IMR-90 (cell line): ENCODE results near the gene NFIA. TPM values are rescaled to one million over a fixed set of nuclear protein-coding genes. Genes with fewer than 3 reads are reported as not detected.

Experiments used
- ATAC-seq: fragments of 200-7000 bp; cut with Tn5 transposase; 2 replicates; pipeline ENCODE4 v1.9.1; 2020; ENCODE audit warnings: low read depth, mild to moderate bottlenecking, moderate library complexity
- BruUV-seq: library from RNA; stranded (reverse); fragments of 400-500 nt; replicated peaks from 2 replicates; lab custom pipeline; 2021; lab: Mats Ljungman, UMichigan
- CTCF ChIA-PET: fragments of 300-600 bp; formaldehyde crosslinking; extraction: SDS; loops from one replicate; lab custom pipeline; 2021; ENCODE audit warnings: antibody characterized with exemption; lab: Yijun Ruan, JAX
- POLR2A ChIA-PET: fragments of 300-600 bp; sonication (Branson Sonifier 250); formaldehyde crosslinking; loops from one replicate; lab custom pipeline; 2022; ENCODE audit warnings: antibody characterized with exemption; ENCODE audit not compliant: unreplicated experiment; lab: Charles Lee
- DNase-seq: peaks from one replicate; pipeline ENCODE4 v3.0.0; 2013
- H2AFZ ChIP-seq: replicated peaks from 2 replicates; pipeline ENCODE3; 2013; ENCODE audit warnings: low read length, mild to moderate bottlenecking; ENCODE audit not compliant: poor library complexity
- H2AK5ac ChIP-seq: 2 replicates; pipeline ENCODE4 v1.6.1; 2013; ENCODE audit warnings: low read depth, low read length, inconsistent platforms
- H2AK9ac ChIP-seq: replicated peaks from 2 replicates; pipeline ENCODE3; 2013; ENCODE audit warnings: mild to moderate bottlenecking, low read depth, low read length, moderate library complexity; ENCODE audit not compliant: poor library complexity
- H2BK120ac ChIP-seq: 2 replicates; pipeline ENCODE4 v1.6.1; 2013; ENCODE audit warnings: low read depth, low read length, inconsistent platforms
- H2BK15ac ChIP-seq: 3 replicates; pipeline ENCODE4 v1.6.1; 2013; ENCODE audit warnings: low read depth, low read length, inconsistent platforms
- H2BK20ac ChIP-seq: 2 replicates; pipeline ENCODE4 v1.6.1; 2013; ENCODE audit warnings: low read depth, mild to moderate bottlenecking, inconsistent platforms, low read length, moderate library complexity
- H2BK5ac ChIP-seq: 2 replicates; pipeline ENCODE4 v1.6.1; 2013; ENCODE audit warnings: mild to moderate bottlenecking, low read depth, low read length, inconsistent platforms; ENCODE audit not compliant: poor library complexity, severe bottlenecking
- H3K14ac ChIP-seq: replicated peaks from 2 replicates; pipeline ENCODE4 v1.6.1; 2013; ENCODE audit warnings: low read depth, low read length, inconsistent platforms
- H3K18ac ChIP-seq: 2 replicates; pipeline ENCODE4 v1.6.1; 2013; ENCODE audit warnings: low read depth, low read length, control low read depth
- H3K23ac ChIP-seq: 2 replicates; pipeline ENCODE4 v1.6.1; 2013; ENCODE audit warnings: low read depth, low read length, inconsistent platforms
- H3K27ac ChIP-seq: 2 replicates; pipeline ENCODE4 v1.5.1; 2013; ENCODE audit warnings: mild to moderate bottlenecking, control low read depth, low read length; ENCODE audit not compliant: insufficient read depth
- H3K27me3 ChIP-seq: 2 replicates; pipeline ENCODE4 v1.6.1; 2013; ENCODE audit warnings: low read length; ENCODE audit not compliant: control insufficient read depth, insufficient read depth
- H3K36me3 ChIP-seq: 2 replicates; pipeline ENCODE4 v1.6.1; 2013; ENCODE audit warnings: low read length, mixed read lengths; ENCODE audit not compliant: control insufficient read depth, insufficient read depth
- H3K4ac ChIP-seq: 2 replicates; pipeline ENCODE4 v1.6.1; 2013; ENCODE audit warnings: low read depth, low read length, inconsistent platforms
- H3K4me1 ChIP-seq: 2 replicates; pipeline ENCODE4 v1.6.1; 2013; ENCODE audit warnings: low read length, mixed read lengths; ENCODE audit not compliant: control insufficient read depth, insufficient read depth
- H3K4me2 ChIP-seq: 2 replicates; pipeline ENCODE4 v1.6.1; 2013; ENCODE audit warnings: low read depth, mild to moderate bottlenecking, control low read depth, low read length, moderate library complexity
- H3K4me3 ChIP-seq: 2 replicates; pipeline ENCODE4 v1.5.1; 2013; ENCODE audit warnings: low read depth, mild to moderate bottlenecking, control low read depth, low read length, moderate library complexity; ENCODE audit not compliant: insufficient read depth
- H3K56ac ChIP-seq: 2 replicates; pipeline ENCODE4 v1.6.1; 2013; ENCODE audit warnings: low read length, inconsistent platforms; ENCODE audit not compliant: insufficient read depth; ENCODE audit errors: extremely low read depth
- H3K79me1 ChIP-seq, 2 experiments: 2 replicates each; pipeline ENCODE4 v1.6.1; 2013; ENCODE audit warnings: low read length in 2 of 2, inconsistent platforms in 1 of 2, low read depth in 1 of 2
- H3K9ac ChIP-seq: 2 replicates; pipeline ENCODE4 v1.6.1; 2013; ENCODE audit warnings: low read depth, low read length, control low read depth
- H3K9me1 ChIP-seq: 2 replicates; pipeline ENCODE4 v1.6.1; 2013; ENCODE audit warnings: low read length, inconsistent platforms; ENCODE audit not compliant: insufficient read depth
- H3K9me3 ChIP-seq: 2 replicates; pipeline ENCODE4 v1.6.1; 2013; ENCODE audit warnings: low read length; ENCODE audit not compliant: control insufficient read depth, insufficient read depth
- H4K20me1 ChIP-seq: 2 replicates; pipeline ENCODE4 v1.6.1; 2013; ENCODE audit warnings: low read length, inconsistent platforms; ENCODE audit not compliant: insufficient read depth
- H4K5ac ChIP-seq: 2 replicates; pipeline ENCODE4 v1.6.1; 2013; ENCODE audit warnings: mild to moderate bottlenecking, low read depth, low read length, control low read depth
- H4K8ac ChIP-seq, 2 experiments: 2 replicates each; pipeline ENCODE4 v1.6.1; 2013; ENCODE audit warnings: low read depth in 2 of 2, low read length in 2 of 2, control low read depth in 1 of 2, inconsistent platforms in 1 of 2
- H4K91ac ChIP-seq: 2 replicates; pipeline ENCODE4 v1.6.1; 2013; ENCODE audit warnings: low read depth, low read length, inconsistent platforms; ENCODE audit not compliant: insufficient read depth
- BHLHE40 ChIP-seq: fragments of 150-350 bp; IDR thresholded peaks from 2 replicates; pipeline ENCODE4 v1.6.1; 2016; ENCODE audit warnings: mild to moderate bottlenecking, low read depth, low read length
- MXI1 ChIP-seq: IDR thresholded peaks from 2 replicates; pipeline ENCODE4 v1.6.1; 2012; ENCODE audit warnings: low read depth, mild to moderate bottlenecking, low read length, moderate library complexity, borderline replicate concordance
- whole genome bisulfite sequencing, 2 experiments: methylation state at CpG; one replicate each; pipeline versions ENCODE4 v1.1.5 to v1.1.7; 2013; ENCODE audit warnings: missing lambda C conversion rate in 2 of 2; ENCODE audit not compliant: insufficient read length in 1 of 2; ENCODE audit errors: extremely low coverage in 2 of 2; 5-methylcytosine and 5-hydroxymethylcytosine counted together
- dilution Hi-C: fragments of 300-500 bp; cut with HindIII; formaldehyde crosslinking; loops from one replicate; pipeline ENCODE4 v1.14.3; 2018; ENCODE audit warnings: low sequenced_read_pairs; ENCODE audit not compliant: unreplicated experiment
- in situ Hi-C: fragments of 300-500 bp; cut with MboI; formaldehyde crosslinking; loops from 3 replicates; pipeline ENCODE4 v1.14.3; 2019; ENCODE audit warnings: low sequenced_read_pairs, inconsistent platforms, mixed read lengths
- intact Hi-C: fragments of 100-400 bp; cut with micrococcal nuclease; formaldehyde crosslinking; loops from 2 replicates; pipeline ENCODE4 v1.10.0; 2022
- polyA plus RNA-seq, 3 experiments: library from polyadenylated mRNA; depleted of rRNA; stranded (reverse); fragments of >200 nt; gene quantifications; 2 replicates each; pipeline ENCODE4 v1.2.3, GENCODE V29; 2012; ENCODE audit warnings: low replicate concordance in 1 of 3
- total RNA-seq: library from RNA; depleted of rRNA; stranded (reverse); fragments of >200 nt; gene quantifications from 2 replicates; pipeline ENCODE4 v1.2.3, GENCODE V29; 2012
- TF ChIP-seq, protein P1 (sequence below): conservative IDR thresholded peaks from 2 replicates; pipeline ENCODE4 v1.5.1; 2012; ENCODE audit warnings: mild to moderate bottlenecking, low read depth, low read length, improper control_type of control experiment

The NFIA gene
- total and polyA plus RNA-seq, 2 of the 4 experiments (the other 2 are of a cell fraction) = 1.6 to 2.2 TPM

DNA sequence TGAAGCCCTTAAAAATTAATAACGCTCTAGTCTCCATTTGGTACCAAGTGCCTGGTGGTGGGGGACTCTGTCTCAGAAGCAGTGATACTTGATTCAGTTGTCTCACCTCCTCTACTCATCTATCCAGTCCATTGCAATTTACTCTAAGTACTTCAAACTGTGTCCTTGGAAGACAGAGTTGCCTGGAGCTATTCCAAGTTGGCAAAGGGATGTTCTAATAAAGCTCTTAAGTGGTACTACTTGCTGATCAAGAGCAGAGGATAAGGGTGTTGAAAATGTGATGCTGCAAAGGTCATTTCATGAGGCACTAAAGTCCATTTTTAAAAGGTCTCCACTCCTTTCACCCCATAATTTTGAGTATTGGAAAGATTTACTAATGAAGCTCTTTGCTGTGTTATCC is 142.2 kb downstream of the NFIA start:
- no peak for TF ChIP-seq BHLHE40
- TF ChIP-seq MXI1 = no peak
- TF ChIP-seq, protein P1, sequence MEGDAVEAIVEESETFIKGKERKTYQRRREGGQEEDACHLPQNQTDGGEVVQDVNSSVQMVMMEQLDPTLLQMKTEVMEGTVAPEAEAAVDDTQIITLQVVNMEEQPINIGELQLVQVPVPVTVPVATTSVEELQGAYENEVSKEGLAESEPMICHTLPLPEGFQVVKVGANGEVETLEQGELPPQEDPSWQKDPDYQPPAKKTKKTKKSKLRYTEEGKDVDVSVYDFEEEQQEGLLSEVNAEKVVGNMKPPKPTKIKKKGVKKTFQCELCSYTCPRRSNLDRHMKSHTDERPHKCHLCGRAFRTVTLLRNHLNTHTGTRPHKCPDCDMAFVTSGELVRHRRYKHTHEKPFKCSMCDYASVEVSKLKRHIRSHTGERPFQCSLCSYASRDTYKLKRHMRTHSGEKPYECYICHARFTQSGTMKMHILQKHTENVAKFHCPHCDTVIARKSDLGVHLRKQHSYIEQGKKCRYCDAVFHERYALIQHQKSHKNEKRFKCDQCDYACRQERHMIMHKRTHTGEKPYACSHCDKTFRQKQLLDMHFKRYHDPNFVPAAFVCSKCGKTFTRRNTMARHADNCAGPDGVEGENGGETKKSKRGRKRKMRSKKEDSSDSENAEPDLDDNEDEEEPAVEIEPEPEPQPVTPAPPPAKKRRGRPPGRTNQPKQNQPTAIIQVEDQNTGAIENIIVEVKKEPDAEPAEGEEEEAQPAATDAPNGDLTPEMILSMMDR = no peak
- BruUV-seq = no TSS peak
- no peak for DNase-seq
- H4K5ac ChIP-seq = no peak overlapping the region
- no peak overlapping the region for H2AFZ ChIP-seq
- dilution Hi-C loops (no loop called here), intact Hi-C loops (no loop called here), in situ Hi-C loops (no loop called here)
- no peak overlapping the region for H3K23ac ChIP-seq
- no peaks in the 10 kb centered on the region for H3K4me1 ChIP-seq
- no peaks in the 10 kb centered on the region for H3K36me3 ChIP-seq
- no peak overlapping the region for H3K27ac ChIP-seq
- no peak overlapping the region for H3K9ac ChIP-seq
- no peak overlapping the region for H3K4me2 ChIP-seq
- H3K14ac ChIP-seq = no peak overlapping the region
- no peak overlapping the region for H4K8ac ChIP-seq
- H3K56ac ChIP-seq = no peak overlapping the region
- H3K4me3 ChIP-seq = no peak overlapping the region
- POLR2A ChIA-PET = no interaction called here
- H3K79me1 ChIP-seq = no peaks in the 10 kb centered on the region
- H2AK9ac ChIP-seq = no peak overlapping the region
- H3K18ac ChIP-seq = no peak overlapping the region
- no peaks in the 10 kb centered on the region for H4K20me1 ChIP-seq
- no peaks in the 10 kb centered on the region for H3K27me3 ChIP-seq
- H2BK120ac ChIP-seq = no peak overlapping the region
- H3K9me1 ChIP-seq = no peaks in the 10 kb centered on the region
- no peak for ATAC-seq
- no peak overlapping the region for H4K91ac ChIP-seq
- CTCF ChIA-PET = no interaction called here
- H2BK15ac ChIP-seq = no peak overlapping the region
- H2BK20ac ChIP-seq = no peak overlapping the region
- no peak overlapping the region for H3K4ac ChIP-seq
- H2AK5ac ChIP-seq = no peak overlapping the region
- H3K9me3 ChIP-seq = no peaks in the 10 kb centered on the region
- no CpG with 5 or more reads among the region's 1 CpG for WGBS, 2 experiments
- no peak overlapping the region for H2BK5ac ChIP-seq
